NT2/D1 (cell line): ENCODE data around the gene KRTAP4-6.
"Not testable (repeated sequence)": the region's sequence is repeated elsewhere in the genome, so short reads cannot be mapped to it uniquely, and the experiment has no call there.

Experiments used
- SUZ12 ChIP-seq: IDR thresholded peaks from 2 replicates; pipeline ENCODE4 v1.6.1; 2011; ENCODE audit not compliant: insufficient read length, insufficient read depth; ENCODE audit errors: extremely low read depth
- YY1 ChIP-seq: IDR thresholded peaks from 2 replicates; pipeline ENCODE4 v1.6.1; 2011; ENCODE audit not compliant: insufficient read length, insufficient read depth
- ZNF274 ChIP-seq: IDR thresholded peaks from 2 replicates; pipeline ENCODE4 v1.6.1; 2011; ENCODE audit warnings: mild to moderate bottlenecking, low read depth, low read length

DNA sequence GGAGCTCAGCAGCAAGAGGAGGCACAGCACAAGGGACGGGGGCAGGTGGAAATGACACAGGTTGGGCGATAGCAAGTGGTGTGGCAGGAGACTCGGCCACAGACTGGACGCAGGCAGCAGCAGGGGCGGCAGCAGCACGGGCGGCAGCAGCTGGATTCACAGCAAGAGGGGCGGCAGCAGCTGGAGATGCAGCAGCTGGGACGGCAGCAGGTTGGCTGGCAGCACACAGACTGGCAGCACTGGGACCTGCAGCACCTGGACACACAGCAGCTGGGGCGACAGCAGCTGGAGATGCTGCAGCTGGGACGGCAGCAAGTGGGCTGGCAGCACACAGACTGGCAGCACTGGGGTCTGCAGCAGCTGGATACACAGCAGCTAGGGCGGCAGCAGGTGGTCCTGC lies 479 bp downstream of the KRTAP4-6 start:
- TF ChIP-seq YY1, SUZ12, ZNF274: not testable (repeated sequence)
